SU-DHL-6 (cell line): Measurements from ENCODE around the gene NUDC.

ENCODE experiments used
- H2AFZ ChIP-seq: fragments of 200-600 bp; sonication (generic); 2 replicates; pipeline ENCODE4 v1.6.1; 2014; ENCODE audit warnings: low read depth, mild to moderate bottlenecking, moderate library complexity, mixed read lengths, antibody characterized with exemption, low read length; ENCODE audit not compliant: severe bottlenecking
- H3F3A ChIP-seq: fragments of 200-600 bp; shearing (Covaris generic); 2 replicates; pipeline ENCODE4 v1.6.0; 2016; ENCODE audit warnings: antibody characterized with exemption, mild to moderate bottlenecking; ENCODE audit not compliant: insufficient read depth
- H3K27ac ChIP-seq: fragments of 200-600 bp; sonication (generic); 2 replicates; pipeline ENCODE4 v1.5.1; 2016; ENCODE audit warnings: low read depth, mild to moderate bottlenecking, low read length, moderate library complexity, mixed read lengths
- H3K27me3 ChIP-seq: fragments of 200-600 bp; sonication (generic), shearing (Covaris generic); 2 replicates; pipeline ENCODE4 v1.6.0; 2014; ENCODE audit warnings: mild to moderate bottlenecking, low read length
- H3K36me3 ChIP-seq: fragments of 200-600 bp; sonication (generic); 2 replicates; pipeline ENCODE4 v1.6.1; 2014; ENCODE audit warnings: mild to moderate bottlenecking, low read length, mixed read lengths
- H3K4me2 ChIP-seq: fragments of 300-600, 200-600 bp; shearing (Covaris generic), sonication (generic); 2 replicates; pipeline ENCODE4 v1.6.0; 2014; ENCODE audit warnings: low read length, low read depth, mild to moderate bottlenecking; ENCODE audit not compliant: poor library complexity, severe bottlenecking
- H3K4me3 ChIP-seq: fragments of 200-600 bp; sonication (generic); 2 replicates; pipeline ENCODE4 v1.5.1; 2014; ENCODE audit warnings: antibody characterized with exemption, low read length, mild to moderate bottlenecking, mixed read lengths; ENCODE audit not compliant: insufficient read depth, poor library complexity, severe bottlenecking
- H3K79me2 ChIP-seq: fragments of 200-600 bp; sonication (generic); 2 replicates; pipeline ENCODE4 v1.6.1; 2014; ENCODE audit warnings: mild to moderate bottlenecking, low read length, moderate library complexity; ENCODE audit not compliant: insufficient read depth
- H3K9ac ChIP-seq: fragments of 200-600 bp; sonication (generic); 2 replicates; pipeline ENCODE4 v1.7.0; 2014; ENCODE audit warnings: mild to moderate bottlenecking, low read length
- H3K9me2 ChIP-seq: fragments of 200-600 bp; sonication (generic); replicated peaks from 2 replicates; pipeline ENCODE4 v1.6.1; 2014; ENCODE audit warnings: low read length; ENCODE audit not compliant: insufficient read depth
- H3K9me3 ChIP-seq: fragments of 200-600 bp; sonication (generic); 2 replicates; pipeline ENCODE4 v1.6.1; 2014; ENCODE audit warnings: low read length, mixed read lengths; ENCODE audit not compliant: insufficient read depth
- H4K20me1 ChIP-seq: fragments of 200-600 bp; sonication (generic); 2 replicates; pipeline ENCODE4 v1.6.1; 2014; ENCODE audit warnings: low read depth, mild to moderate bottlenecking, antibody characterized with exemption, low read length, moderate library complexity, mixed read lengths
- EZH2phosphoT487 ChIP-seq: fragments of 200-600 bp; sonication (generic), shearing (Covaris generic); conservative IDR thresholded peaks from 2 replicates; pipeline ENCODE4 v1.6.1; 2018; ENCODE audit warnings: mild to moderate bottlenecking, antibody characterized with exemption, low read length, moderate library complexity, mixed read lengths
- TF ChIP-seq, protein P1 (sequence below): fragments of 200-600 bp; sonication (generic); IDR thresholded peaks from one replicate; pipeline ENCODE4 v1.5.1; 2017; ENCODE audit warnings: antibody characterized with exemption, mild to moderate bottlenecking, low read length, moderate library complexity; ENCODE audit not compliant: insufficient read depth, poor library complexity, severe bottlenecking

NUDC gene

DNA sequence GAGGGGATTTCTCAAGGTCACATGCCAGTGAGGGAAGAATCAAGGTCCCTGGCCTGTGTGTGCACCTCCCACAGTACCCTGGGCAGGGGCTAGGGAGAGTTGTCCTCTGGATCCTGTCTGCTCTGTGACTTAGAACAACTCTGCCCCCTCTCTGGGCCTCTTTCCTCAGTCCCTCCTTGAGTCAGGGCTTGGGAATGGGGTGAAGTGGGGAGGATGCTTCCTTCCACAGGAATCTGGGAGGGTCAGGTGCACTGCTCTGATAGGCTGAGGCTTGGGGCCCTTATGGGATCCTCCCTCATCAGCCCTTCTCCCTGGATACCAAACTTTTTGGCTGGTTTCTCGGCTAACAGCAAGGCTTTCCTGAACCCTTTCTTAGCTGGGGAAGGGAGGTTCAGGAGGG is 74.5 kb downstream of the NUDC start:
- Histone ChIP-seq H3F3A (no peaks in the 10 kb centered on the region), H3K4me3 (no peak overlapping the region), H2AFZ (no peak overlapping the region), H3K27me3 (no peaks in the 10 kb centered on the region), H3K27ac (no peak overlapping the region), H3K9ac (no peak overlapping the region), H3K9me3 (no peaks in the 10 kb centered on the region), H3K4me2 (no peak overlapping the region), H3K79me2 (no peaks in the 10 kb centered on the region), H3K36me3 (no peaks in the 10 kb centered on the region), H4K20me1 (no peaks in the 10 kb centered on the region), H3K9me2 (no peaks in the 10 kb centered on the region)
- TF ChIP-seq, protein P1, sequence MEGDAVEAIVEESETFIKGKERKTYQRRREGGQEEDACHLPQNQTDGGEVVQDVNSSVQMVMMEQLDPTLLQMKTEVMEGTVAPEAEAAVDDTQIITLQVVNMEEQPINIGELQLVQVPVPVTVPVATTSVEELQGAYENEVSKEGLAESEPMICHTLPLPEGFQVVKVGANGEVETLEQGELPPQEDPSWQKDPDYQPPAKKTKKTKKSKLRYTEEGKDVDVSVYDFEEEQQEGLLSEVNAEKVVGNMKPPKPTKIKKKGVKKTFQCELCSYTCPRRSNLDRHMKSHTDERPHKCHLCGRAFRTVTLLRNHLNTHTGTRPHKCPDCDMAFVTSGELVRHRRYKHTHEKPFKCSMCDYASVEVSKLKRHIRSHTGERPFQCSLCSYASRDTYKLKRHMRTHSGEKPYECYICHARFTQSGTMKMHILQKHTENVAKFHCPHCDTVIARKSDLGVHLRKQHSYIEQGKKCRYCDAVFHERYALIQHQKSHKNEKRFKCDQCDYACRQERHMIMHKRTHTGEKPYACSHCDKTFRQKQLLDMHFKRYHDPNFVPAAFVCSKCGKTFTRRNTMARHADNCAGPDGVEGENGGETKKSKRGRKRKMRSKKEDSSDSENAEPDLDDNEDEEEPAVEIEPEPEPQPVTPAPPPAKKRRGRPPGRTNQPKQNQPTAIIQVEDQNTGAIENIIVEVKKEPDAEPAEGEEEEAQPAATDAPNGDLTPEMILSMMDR = no peak
- TF ChIP-seq EZH2phosphoT487 = no peak
